HepG2 (cell line): ENCODE results near the gene IWS1. TPM values are rescaled to one million over a fixed set of nuclear protein-coding genes. Genes with fewer than 3 reads are reported as not detected.

Experiments used
- ATAC-seq: fragments of 200-7000 bp; cut with Tn5 transposase; 3 replicates; pipeline ENCODE4 v1.9.1; 2020; ENCODE audit warnings: mild to moderate bottlenecking, moderate library complexity
- BruUV-seq: library from RNA; stranded (reverse); fragments of 400-500 nt; replicated peaks from 2 replicates; lab custom pipeline; 2021; lab: Mats Ljungman, UMichigan
- CTCF ChIA-PET: fragments of 300-600 bp; formaldehyde crosslinking; extraction: SDS; loops from one replicate; lab custom pipeline; 2021; ENCODE audit warnings: low total read pairs, inconsistent platforms, low intra/inter-chr PET ratio; lab: Yijun Ruan, JAX
- POLR2A ChIA-PET: fragments of 350-600 bp; sonication (Branson Sonifier 250); formaldehyde crosslinking; loops from one replicate; lab custom pipeline; 2020; ENCODE audit warnings: antibody characterized with exemption, inconsistent platforms; lab: Yijun Ruan, JAX
- DNase-seq: peaks from one replicate; pipeline ENCODE4 v3.0.0-alpha.2; 2015; ENCODE audit warnings: low spot score
- FAIRE-seq: peaks from 3 replicates; lab custom pipeline; 2011; peaks lifted over from hg19 to GRCh38; lab: Jason Lieb, UNC
- H2AFZ ChIP-seq: one replicate; pipeline ENCODE4 v1.6.1; 2011; ENCODE audit warnings: low read length, inconsistent platforms
- H3K27ac ChIP-seq: fragments of 300-600 bp; 3 replicates; pipeline ENCODE4 v1.8.0; 2011; ENCODE audit warnings: mixed run types, mild to moderate bottlenecking, mixed read lengths, low read length, inconsistent platforms; ENCODE audit not compliant: insufficient read depth; ENCODE audit errors: extremely low read length
- H3K27me3 ChIP-seq, 2 experiments: fragments of 200-600 bp in 1 of 2; 2 replicates in 1 of 2; 3 replicates in 1 of 2; pipeline versions ENCODE4 v1.6.0 to v1.8.0; 2011; ENCODE audit warnings: low read length in 2 of 2, mild to moderate bottlenecking in 2 of 2, moderate library complexity in 2 of 2, inconsistent platforms in 1 of 2; ENCODE audit not compliant: insufficient read depth in 2 of 2, control insufficient read depth in 1 of 2
- H3K36me3 ChIP-seq, 2 experiments: fragments of 200-600 bp in 1 of 2; replicated peaks in 1 of 2; 2 replicates in 1 of 2; 3 replicates in 1 of 2; pipeline versions ENCODE4 v1.5.1 to v1.8.0; 2011; ENCODE audit warnings: low read length in 2 of 2, inconsistent platforms in 1 of 2; ENCODE audit not compliant: insufficient read depth in 2 of 2, control insufficient read depth in 1 of 2
- H3K4me1 ChIP-seq: 2 replicates; pipeline ENCODE4 v1.5.1; 2012; ENCODE audit warnings: low read length, inconsistent platforms; ENCODE audit not compliant: insufficient read depth
- H3K4me2 ChIP-seq: 2 replicates; pipeline ENCODE4 v1.6.0; 2011; ENCODE audit warnings: low read depth, low read length, inconsistent platforms
- H3K4me3 ChIP-seq, 3 experiments: fragments of 200-600 bp in 1 of 3; sonication (generic), shearing (Covaris generic) in 1 of 3; replicated peaks in 1 of 3; 2 replicates each; pipeline ENCODE4 v1.5.1; 2011 to 2016; ENCODE audit warnings: low read length in 3 of 3, inconsistent platforms in 2 of 3, low read depth in 2 of 3, mild to moderate bottlenecking in 2 of 3, control low read depth in 1 of 3, mixed read lengths in 1 of 3; ENCODE audit not compliant: insufficient read depth in 1 of 3
- H3K79me2 ChIP-seq: one replicate; pipeline ENCODE4 v1.6.1; 2011; ENCODE audit warnings: low read length, inconsistent platforms; ENCODE audit not compliant: insufficient read depth
- H3K9ac ChIP-seq: 2 replicates; pipeline ENCODE4 v1.6.0; 2011; ENCODE audit warnings: mild to moderate bottlenecking, low read depth, low read length, inconsistent platforms; ENCODE audit not compliant: insufficient read depth
- H3K9me3 ChIP-seq: 2 replicates; pipeline ENCODE4 v1.5.1; 2012; ENCODE audit warnings: mild to moderate bottlenecking, low read length
- H4K20me1 ChIP-seq: 2 replicates; pipeline ENCODE4 v1.6.0; 2011; ENCODE audit warnings: inconsistent platforms, mild to moderate bottlenecking, low read length, moderate library complexity; ENCODE audit not compliant: insufficient read depth
- ADNP ChIP-seq: sonication (generic); formaldehyde crosslinking; IDR thresholded peaks from 2 replicates; pipeline ENCODE4 v1.4.0; 2020; ENCODE audit warnings: missing genetic modification reagents
- CBFB ChIP-seq: sonication (generic); formaldehyde crosslinking; IDR thresholded peaks from 2 replicates; pipeline ENCODE4 v1.4.0; 2020; ENCODE audit warnings: missing genetic modification reagents
- CERS6 ChIP-seq: sonication (generic); formaldehyde crosslinking; IDR thresholded peaks from 2 replicates; pipeline ENCODE4 v1.5.0; 2020; ENCODE audit warnings: missing genetic modification reagents
- DRAP1 ChIP-seq: IDR thresholded peaks from 2 replicates; pipeline ENCODE4 v1.6.1; 2016; ENCODE audit warnings: missing genetic modification reagents, missing compliant biosample characterization
- HOXD1 ChIP-seq: sonication (generic); formaldehyde crosslinking; IDR thresholded peaks from 2 replicates; pipeline ENCODE4 v1.5.0; 2020; ENCODE audit warnings: missing genetic modification reagents
- MIER3 ChIP-seq: IDR thresholded peaks from 2 replicates; pipeline ENCODE4 v1.6.1; 2016; ENCODE audit warnings: missing compliant biosample characterization, borderline replicate concordance
- MLLT10 ChIP-seq: sonication (generic); formaldehyde crosslinking; IDR thresholded peaks from 2 replicates; pipeline ENCODE4 v1.4.0; 2020; ENCODE audit warnings: missing genetic modification reagents
- SCMH1 ChIP-seq: sonication (generic); formaldehyde crosslinking; IDR thresholded peaks from 2 replicates; pipeline ENCODE4 v1.9.0; 2021; ENCODE audit warnings: missing genetic modification reagents, mild to moderate bottlenecking, borderline replicate concordance
- SMAD1 ChIP-seq: sonication (generic); formaldehyde crosslinking; IDR thresholded peaks from 2 replicates; pipeline ENCODE4 v1.4.0; 2020; ENCODE audit warnings: missing genetic modification reagents, low read depth, mild to moderate bottlenecking, borderline replicate concordance
- TBL1XR1 ChIP-seq: fragments of 150-350 bp; IDR thresholded peaks from 2 replicates; pipeline ENCODE4 v1.6.1; 2014; ENCODE audit warnings: borderline replicate concordance, low read length; ENCODE audit not compliant: partially characterized antibody
- TMF1 ChIP-seq: sonication (generic); formaldehyde crosslinking; IDR thresholded peaks from 2 replicates; pipeline ENCODE4 v1.8.1; 2022; ENCODE audit warnings: low read depth, missing genetic modification reagents
- ZIK1 ChIP-seq: sonication (generic); formaldehyde crosslinking; IDR thresholded peaks from 2 replicates; pipeline ENCODE4 v1.5.0; 2020; ENCODE audit warnings: mild to moderate bottlenecking, low read depth, missing genetic modification reagents, borderline replicate concordance
- ZNF205 ChIP-seq: IDR thresholded peaks from 2 replicates; pipeline ENCODE4 v1.6.1; 2018; ENCODE audit warnings: missing biosample characterization, missing genetic modification reagents
- ZNF207 ChIP-seq: fragments of 450-650 bp; IDR thresholded peaks from 2 replicates; pipeline ENCODE4 v1.6.1; 2016; ENCODE audit warnings: antibody characterized with exemption, borderline replicate concordance
- ZNF280B ChIP-seq: sonication (generic); formaldehyde crosslinking; IDR thresholded peaks from 2 replicates; pipeline ENCODE4 v1.5.0; 2020; ENCODE audit warnings: missing genetic modification reagents, mild to moderate bottlenecking, borderline replicate concordance
- ZNF713 ChIP-seq: sonication (generic); formaldehyde crosslinking; IDR thresholded peaks from 2 replicates; pipeline ENCODE4 v1.4.0; 2020; ENCODE audit warnings: mild to moderate bottlenecking, missing genetic modification reagents
- WGBS: methylation state at CpG from one replicate; pipeline ENCODE4 v1.1.6; 2017; ENCODE audit warnings: low lambda C conversion rate; 5-methylcytosine and 5-hydroxymethylcytosine counted together
- in situ Hi-C: cut with HindIII; loops from 2 replicates; pipeline ENCODE4 v1.10.0; 2017; ENCODE audit warnings: low pct_unique_long_range_greater_than_20kb; ENCODE audit not compliant: extremely low pct_ligation_motif_present
- intact Hi-C: fragments of 100-400 bp; cut with micrococcal nuclease; formaldehyde crosslinking; loops from one replicate; pipeline ENCODE4 v1.10.0; 2022; ENCODE audit not compliant: unreplicated experiment
- polyA plus RNA-seq, 8 experiments: library from polyadenylated mRNA; depleted of rRNA in 3 of 8; stranded (reverse) in 7 of 8; unstranded in 1 of 8; fragments of >200 nt; fragmentation: Illumina TruSeq in 4 of 8; extraction: Trizol in 4 of 8; gene quantifications; 2 replicates each; pipeline versions ENCODE4 v1.2.1 to v1.2.3, GENCODE V29; 2011 to 2016; ENCODE audit warnings: low read depth in 4 of 8, missing spikeins in 1 of 8, mixed read lengths in 1 of 8; ENCODE audit not compliant: insufficient read depth in 1 of 8
- total RNA-seq, 5 experiments: library from RNA; depleted of rRNA; stranded (reverse); fragments of >200 nt; fragmentation: Illumina TruSeq; extraction: Trizol; gene quantifications; 2 replicates each; pipeline ENCODE4 v1.2.3, GENCODE V29; 2016; ENCODE audit warnings: low read depth in 1 of 5

IWS1 gene
- total and polyA plus RNA-seq, 2 of the 13 experiments (the other 11 are each of a cell fraction or from before 2014, with no cell fraction given) = 28.9 to 62.3 TPM

GRCh38 chr2:127569666-127570065, 43.4 kb upstream of the IWS1 start (continued):
- TF ChIP-seq ZNF205 (CRISPR knock-in tag) = no peak

GRCh38 chr2:127568128-127568527, 41.8 kb upstream of the IWS1 start:
- no peaks in the 10 kb centered on the region for H3K36me3 ChIP-seq
- no peaks in the 10 kb centered on the region for H4K20me1 ChIP-seq
- no peak for TF ChIP-seq MIER3 (CRISPR knock-in tag)
- no peak for TF ChIP-seq TBL1XR1
- no peak for TF ChIP-seq DRAP1 (CRISPR knock-in tag)
- no peak for TF ChIP-seq ZNF713 (CRISPR knock-in tag)
- TF ChIP-seq CBFB (CRISPR knock-in tag) = no peak
- TF ChIP-seq SCMH1 (CRISPR knock-in tag) = no peak
- TF ChIP-seq MLLT10 (CRISPR knock-in tag) = no peak
- no peak for TF ChIP-seq ZNF280B
- no peak for TF ChIP-seq HOXD1
- no peak for TF ChIP-seq TMF1
- no peak for TF ChIP-seq ZNF207
- no peak for TF ChIP-seq CERS6 (CRISPR knock-in tag)
- no peak for TF ChIP-seq SMAD1
- TF ChIP-seq ADNP (CRISPR knock-in tag) = no peak
- no peak for TF ChIP-seq ZIK1
- 35% methylated on average over 6 of the region's 6 CpGs for WGBS
- no peak overlapping the region for H3K9ac ChIP-seq
- ChIA-PET CTCF (no interaction called here), POLR2A (no interaction called here)
- in situ Hi-C loops (no loop called here), intact Hi-C loops (no loop called here)
- no peak for FAIRE-seq
- no peaks in the 10 kb centered on the region for H3K9me3 ChIP-seq
- no peaks in the 10 kb centered on the region for H3K79me2 ChIP-seq
- H2AFZ ChIP-seq = no peak overlapping the region
- 0 out of 2 replicates have a peak, but pooled peaks cover 5% of the 10 kb centered on the region for H3K4me1 ChIP-seq
- H3K4me3 ChIP-seq = no peak overlapping the region
- no peak overlapping the region for H3K27ac ChIP-seq
- ATAC-seq = no peak
- no peak overlapping the region for H3K4me2 ChIP-seq
- H3K27me3 ChIP-seq = peaks cover 7 to 78% of the 10 kb centered on the region in 2 experiments
- BruUV-seq = no TSS peak
- DNase-seq = no peak
